Measurements from ENCODE around the gene ANGPTL1.
"Not testable (repeated sequence)": the region's sequence is repeated elsewhere in the genome, so short reads cannot be mapped to it uniquely, and the experiment has no call there.

Gene ANGPTL1

DNA sequence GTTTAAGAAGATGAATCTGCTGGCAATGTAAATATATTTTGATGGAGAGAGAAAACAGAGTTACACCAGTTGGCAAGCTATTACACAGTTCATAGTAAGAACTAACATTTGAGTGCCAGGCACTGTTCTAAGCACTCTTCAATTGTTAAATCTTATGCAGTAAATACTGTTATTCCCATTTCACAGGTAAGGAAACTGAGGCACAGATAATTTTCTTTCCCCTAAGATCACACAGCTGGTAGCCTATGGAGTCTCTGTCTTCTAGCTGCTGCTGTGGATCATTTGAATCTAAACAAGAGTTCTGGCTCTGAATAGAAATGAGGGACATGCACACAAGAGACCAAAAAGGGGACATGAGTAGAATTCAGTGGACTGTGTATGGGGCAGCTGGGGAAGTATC lies 8.0 kb downstream of the ANGPTL1 start:
- DNase-seq, result no peak

DNA sequence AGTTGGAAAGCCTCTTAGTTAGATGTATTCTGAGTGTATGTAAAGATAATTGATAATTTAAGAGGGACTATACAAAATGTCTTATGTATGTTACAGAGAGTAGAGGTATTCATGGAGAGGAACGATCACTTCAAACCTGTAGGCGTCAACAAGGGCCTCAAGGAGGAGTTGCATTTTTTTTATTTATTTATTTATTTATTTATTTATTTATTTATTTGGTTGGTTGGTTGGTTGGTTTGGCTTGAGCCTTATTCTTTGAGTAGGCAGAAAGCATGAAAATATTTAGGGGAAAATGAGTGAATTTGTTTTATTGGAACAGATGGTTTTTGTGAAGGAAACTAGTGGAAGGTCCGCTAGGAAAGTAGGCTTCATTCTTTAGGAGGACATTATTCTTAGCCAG lies 8.5 kb downstream of the ANGPTL1 start:
- no peak for DNase-seq

DNA sequence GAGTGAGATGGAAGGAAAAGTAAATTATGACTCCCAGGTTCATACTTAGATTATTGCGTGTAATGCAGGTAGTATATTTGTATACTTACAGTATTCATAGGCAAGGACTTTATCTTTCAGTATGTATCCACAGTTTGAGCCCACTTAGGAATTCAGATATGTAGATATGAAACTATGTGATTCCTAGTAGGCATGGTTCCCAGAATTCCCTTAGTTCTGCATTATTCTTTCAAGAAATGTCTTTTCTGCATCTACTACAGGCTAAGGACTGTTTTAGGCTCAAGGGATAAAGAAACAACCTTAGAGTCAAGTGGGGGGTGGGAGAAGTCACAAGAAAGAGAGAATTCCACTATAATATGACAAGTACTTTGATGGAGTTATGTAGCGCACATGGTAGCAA lies 13.8 kb downstream of the ANGPTL1 start:
- DNase-seq, result no peak

DNA sequence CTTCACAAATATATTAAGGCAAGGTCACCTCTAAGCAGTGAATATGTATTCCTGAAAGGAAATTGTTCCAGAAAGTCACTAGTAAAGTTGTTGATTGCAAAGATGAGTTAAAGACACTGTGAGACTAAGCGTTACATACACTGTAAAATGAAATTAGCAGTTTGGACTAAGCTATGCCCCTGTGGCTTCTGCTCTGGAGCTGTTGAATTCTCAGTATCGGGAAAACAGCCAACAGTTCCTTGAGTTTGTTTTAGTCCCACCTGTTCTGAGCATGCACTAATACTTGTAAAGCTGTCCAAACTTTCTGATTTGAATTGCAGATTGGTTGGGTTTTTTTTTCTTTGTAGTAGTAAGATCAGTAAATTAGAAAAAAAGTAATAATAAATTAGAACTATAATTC lies 21.0 kb downstream of the ANGPTL1 start:
- DNase-seq, result no peak

DNA sequence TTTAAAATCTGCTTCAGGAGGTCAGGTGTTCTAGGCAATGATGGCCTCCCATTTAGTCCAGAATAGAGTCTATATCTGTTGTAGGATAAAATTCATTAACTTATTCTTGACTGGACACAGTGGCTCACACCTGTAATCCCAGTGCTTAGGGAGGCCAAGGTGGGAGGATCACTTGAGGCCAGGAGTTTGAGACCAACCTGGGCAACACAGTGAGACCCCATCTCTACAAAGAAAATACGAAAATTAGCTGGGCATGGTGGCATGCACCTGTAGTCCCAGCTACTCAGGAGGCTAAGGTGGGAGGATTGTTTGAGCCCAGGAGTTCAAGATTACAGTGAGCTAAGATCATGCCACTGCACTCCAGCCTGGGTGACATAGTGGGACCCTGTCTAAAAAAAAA lies 23.0 kb downstream of the ANGPTL1 start:
- not testable (repeated sequence) for DNase-seq

DNA sequence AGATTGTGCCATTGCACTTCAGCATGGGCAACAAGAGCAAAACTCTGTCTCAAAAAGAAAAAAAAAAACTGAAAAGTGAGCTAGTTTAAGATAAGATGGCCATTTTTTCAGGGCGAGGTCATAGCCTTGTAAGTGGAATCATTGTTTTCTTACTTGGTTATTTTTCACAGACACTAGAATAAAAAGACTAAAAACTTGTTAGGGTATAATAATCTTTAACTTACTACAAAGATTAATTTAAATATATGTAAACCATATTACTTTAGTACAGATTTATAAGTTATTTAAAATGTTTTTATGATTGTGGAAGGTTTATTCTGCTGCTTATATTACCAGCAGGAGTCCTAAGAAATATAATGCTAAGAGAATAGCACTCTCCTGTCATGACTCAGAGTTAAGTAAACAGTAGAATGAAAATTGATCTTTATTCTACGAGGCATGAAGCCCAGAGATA lies 23.5 kb downstream of the ANGPTL1 start:
- no peak for DNase-seq

DNA sequence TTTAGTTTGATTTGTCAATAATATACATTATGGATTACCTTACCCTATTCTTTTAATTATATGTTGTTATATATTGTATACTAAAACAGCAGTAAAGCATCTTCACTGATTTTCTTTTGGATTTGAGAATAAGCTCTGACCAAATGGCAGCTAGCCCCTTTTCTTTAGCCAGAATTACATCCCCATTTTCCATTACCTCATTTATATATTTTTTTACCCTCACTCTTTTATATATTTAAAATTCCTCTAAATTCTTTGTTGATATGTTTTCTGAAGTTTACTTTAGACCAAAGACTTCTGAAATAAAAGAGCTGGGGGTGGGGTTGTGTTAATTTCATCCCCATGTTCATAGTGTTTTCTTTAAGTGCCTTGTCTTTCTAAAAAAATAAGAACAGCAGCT lies 24.6 kb downstream of the ANGPTL1 start:
- no peak for DNase-seq

DNA sequence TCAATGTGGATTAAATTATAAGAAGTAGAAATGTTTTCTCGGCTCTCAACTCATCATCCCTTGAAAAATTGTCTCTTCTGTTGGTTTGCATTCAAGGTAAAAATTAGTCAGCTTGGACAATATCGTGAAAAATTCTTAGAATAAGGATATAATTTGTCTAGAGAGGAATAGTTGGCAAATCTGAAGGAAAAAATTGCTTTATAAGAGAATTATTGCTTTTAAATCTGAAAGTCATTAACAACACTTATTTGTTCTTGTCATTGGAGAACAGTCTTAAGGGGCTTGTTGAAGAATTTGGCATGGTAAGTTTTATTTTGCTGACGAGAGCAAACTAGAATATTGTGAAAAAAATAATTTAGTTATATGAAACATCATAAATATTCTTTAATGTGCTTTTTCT lies 26.4 kb downstream of the ANGPTL1 start:
- no peak for DNase-seq

DNA sequence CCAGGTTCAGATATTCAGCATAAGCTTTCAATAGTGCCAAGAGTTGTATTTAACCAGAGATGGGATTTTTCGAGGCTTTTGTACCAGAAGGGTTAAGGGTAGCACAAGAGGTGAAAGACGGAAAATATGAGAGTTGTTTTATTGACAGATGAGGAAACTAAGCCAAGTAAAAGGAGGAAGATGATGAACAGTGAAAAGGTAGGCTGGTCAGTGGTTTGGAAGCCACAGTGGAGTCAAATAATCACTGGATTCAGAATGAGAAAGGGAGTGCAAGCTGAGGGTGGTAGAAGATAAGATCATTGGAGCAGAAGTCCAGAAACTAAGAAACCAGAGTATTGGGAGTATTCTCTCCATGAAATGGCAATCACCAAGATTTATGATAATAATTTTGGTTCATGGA lies 45.7 kb downstream of the ANGPTL1 start:
- no peak for DNase-seq

DNA sequence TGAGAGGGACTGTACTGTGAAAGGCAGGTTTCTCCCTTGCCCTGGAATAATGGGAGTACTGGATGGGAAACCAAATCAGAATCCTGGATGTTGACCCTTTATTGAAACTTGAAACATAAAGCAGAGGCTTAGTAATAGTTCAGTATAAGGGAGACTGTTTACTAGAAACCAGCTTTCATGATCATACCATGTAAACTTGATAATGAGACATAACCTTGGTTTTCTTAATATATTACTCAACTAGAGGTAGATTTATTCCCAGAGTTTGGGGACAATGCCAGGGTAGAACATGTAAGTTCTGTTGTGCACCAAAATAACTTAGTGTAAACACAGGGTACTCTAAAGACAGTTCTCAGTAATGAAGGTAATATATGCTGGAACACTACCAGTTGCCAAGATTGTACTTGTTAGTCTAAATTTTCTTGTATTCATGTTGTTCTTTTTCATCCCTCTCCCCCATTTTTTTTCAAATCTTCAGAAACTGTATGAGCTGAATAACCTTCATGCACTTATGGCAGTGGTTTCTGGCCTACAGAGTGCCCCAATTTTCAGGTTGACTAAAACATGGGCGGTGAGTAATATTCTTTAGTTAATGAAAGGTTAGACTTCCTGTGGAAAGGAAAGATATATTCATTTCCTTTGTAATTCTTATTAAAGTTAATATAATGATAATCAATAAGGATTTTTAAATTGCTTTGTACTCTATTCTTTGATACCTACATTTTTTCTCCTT lies 49.6 kb downstream of the ANGPTL1 start:
- no peak for DNase-seq

DNA sequence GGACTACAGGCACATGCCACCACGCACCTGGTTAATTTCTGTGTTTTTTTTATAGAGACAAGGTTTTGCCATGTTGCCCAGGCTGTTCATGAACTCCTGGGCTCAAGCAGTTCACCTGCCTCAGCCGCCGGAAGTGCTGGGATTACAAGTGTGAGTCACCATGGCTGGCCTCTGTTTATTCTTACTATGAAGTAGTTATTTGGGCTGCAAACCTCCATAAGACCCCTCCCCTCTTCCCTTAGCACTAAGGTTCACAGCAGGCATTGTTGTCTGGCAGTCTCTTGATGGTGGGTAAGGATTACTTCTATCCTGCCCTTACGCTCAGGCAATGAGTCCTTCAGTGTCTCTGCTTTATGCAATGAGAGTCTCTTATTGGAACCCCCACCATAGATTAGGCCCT lies 51.8 kb downstream of the ANGPTL1 start:
- DNase-seq, result no peak

DNA sequence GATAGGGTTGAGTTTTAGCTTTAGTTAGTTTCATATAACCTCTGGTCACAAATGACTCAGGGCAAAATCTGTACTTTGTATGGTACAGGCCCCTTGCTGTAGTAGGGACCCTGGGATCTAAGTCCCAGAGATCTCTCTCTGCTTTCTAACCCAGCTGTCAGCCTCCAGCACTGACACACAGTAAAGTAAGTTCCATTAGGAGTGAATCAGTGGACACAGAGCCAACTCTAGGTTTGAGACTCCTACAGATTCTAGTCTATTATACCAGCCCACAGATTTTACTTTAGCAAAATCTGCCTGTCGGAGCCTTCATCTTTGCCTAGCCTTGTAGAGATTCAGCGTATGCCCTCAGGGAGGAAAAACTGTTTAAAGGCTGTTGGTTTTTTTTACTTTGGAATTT lies 52.5 kb downstream of the ANGPTL1 start:
- no peak for DNase-seq

DNA sequence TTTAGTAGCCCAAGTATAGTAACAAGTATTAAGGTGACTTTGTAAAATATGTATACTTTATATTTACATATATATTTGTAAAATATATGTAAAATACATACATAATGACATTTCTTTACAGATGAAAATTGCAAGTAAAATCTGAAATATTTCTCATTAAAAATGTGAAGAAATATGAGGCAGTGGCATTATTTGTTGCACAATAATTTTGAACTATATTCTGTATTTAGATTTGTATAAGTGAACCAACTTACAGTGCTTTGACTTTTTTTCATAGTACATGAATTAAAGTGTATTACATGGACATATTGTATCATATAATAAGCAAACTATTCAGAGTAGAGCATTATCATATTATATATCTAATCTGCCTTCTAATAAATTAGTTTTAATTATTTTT lies 60.3 kb downstream of the ANGPTL1 start:
- DNase-seq, result no peak

DNA sequence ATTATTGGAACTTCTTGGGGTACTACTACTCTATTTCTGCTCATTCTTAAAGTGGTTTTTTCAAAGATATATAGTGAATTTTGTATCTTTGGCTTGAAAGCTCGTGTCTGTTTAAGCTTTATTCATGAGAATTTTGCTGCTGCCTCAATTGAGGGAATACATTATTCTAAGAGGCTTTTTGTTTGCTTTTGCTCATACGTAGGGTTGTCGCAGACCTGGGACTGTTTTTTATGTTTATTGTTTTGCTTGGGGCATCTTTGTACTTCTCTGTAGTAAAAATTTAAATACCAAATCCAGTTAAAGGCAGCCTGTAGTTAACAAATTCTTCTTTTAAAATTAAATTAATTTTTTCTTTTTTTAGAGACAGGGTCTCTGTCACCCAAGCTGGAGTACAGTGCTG lies 62.3 kb downstream of the ANGPTL1 start:
- peak; percentile 33 to 70 for DNase-seq

DNA sequence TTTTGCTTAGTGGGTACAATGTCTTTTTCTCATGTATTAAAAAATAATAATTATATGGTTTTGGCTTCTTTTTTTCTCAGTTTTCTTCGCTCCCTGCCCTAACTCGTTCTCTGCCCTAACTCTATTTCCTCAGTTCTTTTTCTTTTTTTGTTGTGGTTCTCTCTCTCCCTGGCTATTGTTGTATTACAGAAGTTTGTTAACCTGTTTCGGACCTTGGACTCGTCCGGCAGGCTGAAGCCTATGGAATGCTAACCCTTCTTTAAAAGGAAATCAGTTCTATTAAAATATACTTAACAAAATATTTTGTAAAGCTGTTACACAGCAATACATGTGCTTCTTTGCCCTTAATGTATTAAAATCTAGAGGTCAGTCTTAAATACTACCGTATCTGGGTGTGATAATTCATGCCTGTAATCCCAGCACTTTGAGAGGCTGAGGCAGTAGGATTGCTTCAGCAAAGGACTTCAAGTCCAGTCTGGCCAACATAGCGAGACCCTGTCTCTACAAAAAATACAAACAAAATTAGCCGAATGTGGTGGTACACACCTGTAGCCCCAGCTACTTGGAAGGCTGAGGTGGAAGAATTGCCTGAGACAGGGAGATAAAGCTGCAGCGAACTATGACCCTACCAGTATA lies 64.1 kb downstream of the ANGPTL1 start:
- no peak for DNase-seq

DNA sequence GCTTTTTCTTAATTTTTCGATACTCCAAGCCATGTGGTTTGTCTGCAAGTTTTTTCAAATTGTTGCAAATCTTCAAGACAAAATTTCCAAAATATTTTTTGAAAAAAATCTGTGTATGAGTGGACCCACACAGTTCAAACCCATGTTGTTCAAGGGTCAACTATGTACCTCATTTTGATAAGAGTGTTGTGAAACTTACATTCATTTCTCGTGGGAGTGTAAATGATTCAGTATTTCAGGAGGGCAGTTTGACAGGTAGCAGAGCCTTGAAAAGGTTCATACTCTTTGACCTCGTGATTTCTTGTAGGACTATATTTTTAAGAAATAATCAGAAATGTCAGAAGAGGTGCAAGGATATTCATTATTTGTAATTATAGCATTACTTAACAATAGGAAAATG lies 68.0 kb downstream of the ANGPTL1 start:
- DNase-seq, result no peak

All from NCI-H526 (cell line).